ENCODE data around the gene CLCF1.

Gene CLCF1

DNA sequence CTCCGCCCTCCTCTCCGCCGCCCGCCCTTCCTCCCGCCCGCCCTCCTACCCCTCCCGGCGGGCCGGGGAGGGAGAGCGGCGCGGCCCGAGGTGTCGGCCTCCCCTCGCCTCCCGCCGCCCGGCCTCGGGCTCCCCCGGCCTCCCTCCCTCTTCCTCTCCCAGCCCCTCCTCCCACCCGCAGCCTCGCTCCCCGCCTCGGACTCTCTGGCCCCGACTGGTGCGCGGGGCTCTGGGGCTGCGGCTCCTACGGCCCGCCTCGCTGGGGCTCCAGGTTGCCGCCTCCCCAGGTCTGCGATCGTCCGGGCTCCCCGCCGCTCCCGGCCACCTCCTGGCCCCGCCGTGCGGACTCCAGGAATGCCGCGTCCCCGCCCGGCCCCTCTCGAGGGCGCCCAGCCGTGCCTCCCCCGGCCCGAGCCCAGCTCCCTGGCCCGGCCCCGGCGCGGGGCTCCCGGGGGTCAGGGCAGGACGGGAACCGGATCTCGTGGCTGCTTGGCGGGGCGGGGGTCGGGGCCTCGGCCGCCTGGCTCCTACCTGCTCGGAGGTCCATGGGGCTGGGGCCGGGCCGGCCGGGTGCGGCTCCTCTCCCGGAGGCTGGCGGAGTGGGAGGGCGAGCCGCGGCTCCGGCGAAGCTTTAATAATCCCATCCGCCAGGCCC, at the start of gene CLCF1:
Gene CLCF1, minus strand, starts transcription at position 606 of the 655 bp plus-strand sequence. Its CDS starts 59 bp downstream, at position 547.
- DNase-seq, result no peak

DNA sequence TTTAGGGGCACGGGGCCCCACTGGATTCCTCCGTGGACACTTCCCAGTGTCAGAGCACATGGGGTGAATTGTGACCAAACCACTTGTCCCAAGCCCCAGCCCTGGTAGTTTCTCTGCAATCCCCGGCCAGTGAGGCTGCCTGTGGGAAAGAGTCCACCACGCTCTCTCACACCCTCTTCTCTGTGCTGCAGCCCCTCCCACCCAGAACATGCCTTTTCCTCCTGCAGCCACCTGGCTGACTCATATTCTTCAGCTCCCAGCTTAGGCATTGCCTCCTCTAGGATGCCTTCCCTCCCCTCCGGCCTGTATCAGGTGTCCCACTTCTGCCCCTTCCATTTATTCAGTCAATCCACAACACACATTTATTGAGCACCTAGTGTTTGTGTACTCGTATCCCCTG, 49.5 kb upstream of the CLCF1 start:
- DNase-seq, result no peak

DNA sequence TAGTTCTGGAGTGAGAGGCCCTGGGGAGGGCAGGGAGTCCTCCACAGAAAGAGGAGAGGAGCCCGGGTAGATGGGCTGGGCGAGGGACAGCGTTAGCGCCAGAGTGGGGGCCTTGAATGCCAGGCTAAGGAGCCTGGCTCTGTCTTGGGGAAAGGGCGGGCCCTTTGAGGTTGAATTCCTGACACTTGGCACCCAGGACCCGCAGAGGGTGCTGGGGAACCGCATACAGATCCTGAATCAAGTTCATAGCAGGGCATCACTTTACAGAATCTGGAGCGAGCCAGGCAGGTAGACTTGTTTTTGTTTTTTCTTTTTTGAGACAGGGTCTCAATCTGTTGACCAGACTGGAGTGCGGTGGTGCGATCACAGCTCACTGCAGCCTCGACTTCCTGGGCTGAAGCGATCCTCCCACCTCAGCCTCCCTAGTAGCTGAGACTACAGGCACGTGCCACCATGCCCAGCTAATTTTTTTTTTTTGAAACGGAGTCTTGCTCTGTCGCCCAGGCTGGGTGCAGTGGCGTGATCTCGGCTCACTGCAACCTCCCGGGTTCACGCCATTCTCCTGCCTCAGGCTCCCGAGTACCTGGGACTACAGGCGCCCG, 48.1 kb upstream of the CLCF1 start:
- DNase-seq, result no peak

DNA sequence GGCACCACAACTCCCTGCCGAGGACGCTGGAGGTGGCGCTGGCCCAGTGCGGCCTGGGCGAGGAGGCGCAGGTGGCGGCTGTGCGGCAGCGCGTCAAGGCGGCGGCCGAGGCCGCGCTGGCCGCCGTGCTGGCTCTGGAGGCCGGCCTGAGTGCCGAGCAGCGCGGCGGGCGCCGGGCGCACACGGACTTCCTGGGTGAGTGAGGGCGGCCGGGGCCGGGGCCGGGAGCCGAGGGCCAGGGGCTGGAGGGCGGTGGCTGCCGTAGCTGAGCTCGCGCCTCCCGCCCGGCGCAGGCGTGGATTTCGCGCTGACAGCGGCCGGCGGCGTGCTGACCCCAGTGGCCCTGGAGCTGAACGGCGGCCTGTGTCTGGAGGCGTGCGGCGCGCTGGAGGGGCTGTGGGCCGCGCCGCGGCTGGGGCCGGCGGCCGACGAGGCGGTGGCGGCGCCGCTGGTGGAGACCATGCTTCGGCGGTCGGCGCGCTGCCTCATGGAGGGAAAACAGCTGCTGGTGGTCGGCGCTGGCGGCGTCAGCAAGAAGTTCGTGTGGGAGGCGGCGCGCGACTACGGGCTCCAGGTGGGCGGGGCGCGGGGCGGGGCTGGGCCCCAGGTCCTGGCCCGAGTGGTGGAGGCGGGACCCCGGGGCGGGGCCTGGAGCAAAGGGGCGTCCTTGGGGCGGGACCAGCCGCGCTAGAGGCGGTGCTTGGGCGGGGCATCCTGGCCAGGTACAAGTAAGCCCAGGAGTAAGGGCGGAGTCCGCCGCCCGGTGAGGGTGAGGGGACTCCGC, 47.4 kb upstream of the CLCF1 start:
- DNase-seq, result peak; percentile 79

DNA sequence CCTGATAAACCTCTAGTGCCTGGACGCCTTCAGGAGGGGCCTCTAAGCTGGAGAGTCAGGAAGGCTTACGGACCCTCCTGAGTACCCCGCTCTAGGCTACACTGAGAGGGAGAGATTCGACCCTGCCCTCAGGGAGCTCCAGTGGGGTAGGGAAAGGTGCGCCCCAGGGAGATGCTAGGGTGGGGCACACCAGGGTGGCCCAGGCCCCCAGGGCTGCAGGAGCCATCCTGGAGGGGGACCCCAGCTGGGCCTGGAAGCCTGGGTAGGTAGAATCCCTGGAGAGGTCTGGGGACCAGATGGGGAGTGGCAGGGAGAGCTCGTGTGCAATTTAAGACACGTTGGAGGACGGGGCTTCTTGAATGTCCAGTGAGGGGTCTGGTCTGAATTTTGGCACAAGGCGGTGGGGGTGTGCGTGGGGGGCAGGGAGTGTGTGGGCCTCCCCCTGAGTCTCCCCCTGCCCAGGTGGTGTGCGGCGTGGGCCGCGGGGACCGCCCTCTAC, 46.8 kb upstream of the CLCF1 start:
- DNase-seq, result no peak

DNA sequence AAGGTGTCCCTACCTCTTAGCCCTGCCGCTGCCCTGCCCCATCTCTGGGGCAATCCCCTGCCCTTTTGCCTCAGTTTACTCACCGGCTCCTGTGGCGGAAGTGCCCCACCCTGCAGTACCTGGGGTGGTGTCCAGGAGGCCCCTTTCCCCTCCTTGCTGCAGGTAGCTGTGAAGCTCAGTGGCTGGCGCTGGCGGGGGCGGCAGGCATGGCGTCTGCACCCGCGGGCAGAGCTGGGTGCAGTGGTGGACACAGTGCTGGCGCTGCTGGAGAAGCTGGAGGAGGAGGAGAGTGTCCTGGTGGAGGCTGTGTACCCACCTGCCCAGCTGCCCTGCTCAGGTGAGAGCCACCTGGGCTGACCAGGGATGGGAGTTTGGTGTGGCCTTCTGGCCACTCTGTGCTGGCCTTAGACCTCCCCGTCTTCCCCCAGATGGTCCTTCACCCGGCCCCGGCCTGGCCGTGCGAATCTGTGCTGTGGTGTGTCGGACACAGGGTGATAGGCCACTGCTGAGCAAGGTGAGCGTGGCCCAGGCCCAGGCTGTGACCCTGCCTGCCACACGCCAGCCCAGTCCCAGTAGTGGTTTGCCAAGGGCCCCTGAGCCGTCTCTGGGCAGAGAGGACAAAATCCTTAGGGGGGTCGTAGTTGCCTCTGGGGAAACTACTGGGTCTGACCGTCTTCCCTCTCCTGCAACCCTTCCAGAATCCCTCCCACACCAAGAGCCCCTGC, 46.1 kb upstream of the CLCF1 start:
- no peak for DNase-seq

DNA sequence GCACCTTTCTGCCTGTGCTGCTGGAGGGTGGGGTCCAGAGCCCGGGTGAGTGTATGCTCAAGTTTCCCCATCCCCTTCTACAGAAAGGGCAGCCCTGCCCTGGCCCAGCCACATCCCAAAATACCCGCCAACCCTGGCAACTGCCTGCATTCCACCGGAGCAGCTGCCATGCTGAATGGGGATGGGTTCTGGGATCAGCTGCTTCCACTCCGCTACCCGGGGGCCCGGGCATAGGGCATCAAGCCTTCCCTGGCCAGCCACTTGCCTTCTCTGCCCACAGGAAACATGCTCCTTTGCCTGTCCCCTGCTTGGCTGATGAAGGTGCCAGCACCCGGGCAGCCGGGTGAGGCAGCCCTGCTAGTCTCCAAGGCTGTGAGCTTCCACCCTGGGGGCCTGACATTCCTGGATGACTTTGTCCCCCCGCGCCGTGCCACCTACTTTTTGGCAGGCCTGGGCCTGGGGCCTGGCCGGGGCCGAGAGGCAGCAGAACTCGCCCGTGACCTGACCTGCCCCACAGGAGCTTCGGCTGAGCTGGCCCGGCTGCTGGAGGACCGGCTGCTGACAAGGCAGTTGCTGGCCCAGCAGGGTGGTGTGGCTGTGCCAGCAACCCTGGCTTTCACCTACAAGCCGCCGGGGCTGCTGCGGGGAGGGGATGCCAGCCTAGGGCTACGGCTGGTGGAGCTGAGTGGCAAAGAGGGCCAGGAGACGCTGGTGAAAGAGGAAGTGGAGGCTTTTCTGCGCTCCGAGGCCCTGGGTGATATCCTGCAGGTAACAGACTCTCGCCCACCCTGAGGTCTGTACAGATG, 45.3 kb upstream of the CLCF1 start:
- DNase-seq, result peak; percentile 28

DNA sequence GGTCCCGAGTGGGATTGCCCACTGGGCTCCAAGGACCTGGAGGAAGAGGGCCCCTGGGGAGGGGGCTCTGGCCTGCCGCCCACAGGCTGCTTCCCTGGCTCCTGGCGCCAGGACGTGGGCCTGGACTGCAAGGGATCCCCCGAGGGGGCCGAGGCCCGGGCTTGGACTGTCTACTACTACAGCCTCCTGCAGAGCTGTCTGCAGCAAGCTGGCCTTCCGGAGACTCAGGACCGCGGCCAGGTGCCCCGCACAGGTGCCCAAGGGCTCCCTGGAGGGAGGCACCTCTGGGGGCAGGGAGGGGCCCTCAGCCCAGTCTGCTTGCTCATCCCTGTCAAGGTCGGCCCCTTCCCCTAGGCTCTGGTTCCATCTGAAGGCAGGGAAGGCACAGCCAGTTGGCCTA, 44.0 kb upstream of the CLCF1 start:
- DNase-seq, result no peak

DNA sequence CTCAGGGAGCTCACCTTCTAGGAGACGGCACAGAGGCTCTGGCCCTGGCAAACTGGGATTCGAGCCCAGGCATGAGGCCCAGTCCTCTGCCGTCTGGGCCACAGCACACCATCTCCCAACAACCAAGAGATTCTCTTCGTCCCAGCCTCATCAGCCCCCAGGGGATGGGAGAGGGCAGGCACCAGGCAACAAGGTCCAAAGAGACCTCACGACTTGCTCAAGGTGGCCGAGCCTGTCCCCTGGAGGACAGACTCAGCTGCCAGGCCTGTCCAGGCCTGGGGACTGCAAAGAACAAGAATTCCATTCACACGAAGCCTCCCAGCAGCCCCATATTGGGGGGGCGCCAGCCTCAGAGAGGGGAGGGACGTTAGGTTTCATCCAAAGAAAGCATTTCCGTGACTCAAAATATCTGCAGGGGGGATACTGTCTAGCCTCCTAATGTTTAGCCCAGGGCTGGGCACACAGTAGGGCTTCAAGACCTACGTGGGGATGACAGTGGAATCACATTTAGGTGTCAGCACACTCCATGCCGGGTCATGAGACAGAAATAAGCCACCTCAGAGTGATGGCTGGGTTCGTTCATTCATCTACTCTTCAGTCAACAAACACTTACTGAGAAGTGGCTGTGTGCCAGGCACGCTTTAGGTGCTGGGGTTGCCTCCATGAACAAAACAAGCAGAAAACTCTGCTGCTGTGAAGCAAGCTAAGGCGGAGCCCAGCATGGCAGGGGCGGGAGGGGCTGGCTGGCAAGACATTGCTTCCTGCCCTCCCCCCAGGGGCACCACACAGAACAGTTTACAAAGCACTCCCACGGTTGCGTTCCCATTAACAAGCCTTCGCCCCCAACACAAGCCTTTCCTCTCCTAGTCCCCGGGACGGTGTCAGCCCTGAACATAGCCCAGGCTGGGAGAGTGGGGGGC, 43.3 kb upstream of the CLCF1 start:
- peak; percentile 41 for DNase-seq

DNA sequence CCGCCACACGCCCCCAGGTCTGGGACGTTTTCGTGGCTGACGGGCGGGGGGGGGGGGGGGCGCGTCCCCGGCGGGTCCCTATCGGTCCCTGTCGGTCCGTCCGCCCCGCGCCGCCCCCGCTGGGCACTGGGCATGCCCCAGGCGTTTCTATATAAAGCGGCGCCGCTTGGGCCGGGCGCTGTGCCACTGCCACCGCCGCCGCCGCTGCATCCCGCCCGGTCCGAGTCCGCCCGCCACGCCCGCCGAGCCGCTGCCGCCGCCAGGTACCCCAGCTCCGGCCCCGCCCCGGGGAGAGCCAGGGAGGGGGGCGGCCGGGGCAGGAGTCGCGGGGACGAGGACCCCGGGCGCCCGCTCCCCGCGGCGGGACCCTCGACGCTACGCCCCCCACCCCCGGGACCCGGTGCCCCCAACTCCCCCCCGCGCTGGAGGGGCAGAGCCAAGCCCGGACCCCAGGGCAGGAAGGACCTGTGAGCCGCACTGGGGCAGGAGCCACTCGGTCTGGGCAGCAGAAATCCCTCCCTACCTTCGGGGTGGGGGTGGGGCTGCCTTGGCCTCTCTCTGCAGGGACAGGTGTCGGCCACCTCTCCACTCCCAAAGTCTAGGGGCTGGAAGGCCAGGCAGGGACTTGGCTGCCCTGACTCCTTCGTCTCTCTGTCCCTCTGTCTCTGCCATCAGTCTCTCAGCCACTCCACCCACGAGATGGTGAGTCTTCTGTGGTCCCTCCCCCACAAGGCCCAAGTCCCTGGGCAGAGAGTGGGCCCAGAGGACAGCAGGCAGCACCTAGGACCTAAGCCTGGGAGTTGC, 42.3 kb upstream of the CLCF1 start, which contains the start of gene CARNS1:
Gene CARNS1, plus strand, starts transcription at position 178 of the 804 bp plus-strand sequence. Its CDS starts 522 bp downstream, at position 700.
- no peak for DNase-seq

DNA sequence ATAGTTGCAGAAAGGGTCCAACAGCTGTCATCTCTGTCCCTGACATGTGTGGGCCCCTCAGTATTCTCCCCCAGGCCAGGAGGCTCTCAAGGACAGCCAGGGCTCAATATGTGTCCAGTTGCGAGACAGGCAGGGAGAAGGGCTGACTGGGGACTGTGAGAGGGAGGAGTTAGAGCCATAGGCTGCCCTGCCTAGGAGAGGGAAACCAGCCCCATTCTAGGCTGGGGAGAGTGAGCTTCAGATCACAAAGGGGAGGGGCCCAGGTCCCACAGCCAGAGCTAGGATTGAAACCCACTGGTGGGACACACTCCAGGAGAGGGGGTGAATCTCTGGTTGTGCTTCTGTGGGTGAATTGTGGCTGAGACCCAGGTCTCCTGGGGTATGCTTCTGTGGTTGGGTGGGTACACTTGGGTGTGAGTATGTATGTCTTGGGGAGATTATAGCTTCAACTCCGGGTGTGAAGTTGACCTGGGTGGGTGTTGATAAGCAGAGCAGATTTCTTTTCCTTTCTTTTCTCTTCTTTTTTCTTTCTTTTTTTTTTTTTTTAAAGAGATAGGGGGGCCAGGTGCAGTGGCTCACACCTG, 40.0 kb upstream of the CLCF1 start:
- no peak for DNase-seq

DNA sequence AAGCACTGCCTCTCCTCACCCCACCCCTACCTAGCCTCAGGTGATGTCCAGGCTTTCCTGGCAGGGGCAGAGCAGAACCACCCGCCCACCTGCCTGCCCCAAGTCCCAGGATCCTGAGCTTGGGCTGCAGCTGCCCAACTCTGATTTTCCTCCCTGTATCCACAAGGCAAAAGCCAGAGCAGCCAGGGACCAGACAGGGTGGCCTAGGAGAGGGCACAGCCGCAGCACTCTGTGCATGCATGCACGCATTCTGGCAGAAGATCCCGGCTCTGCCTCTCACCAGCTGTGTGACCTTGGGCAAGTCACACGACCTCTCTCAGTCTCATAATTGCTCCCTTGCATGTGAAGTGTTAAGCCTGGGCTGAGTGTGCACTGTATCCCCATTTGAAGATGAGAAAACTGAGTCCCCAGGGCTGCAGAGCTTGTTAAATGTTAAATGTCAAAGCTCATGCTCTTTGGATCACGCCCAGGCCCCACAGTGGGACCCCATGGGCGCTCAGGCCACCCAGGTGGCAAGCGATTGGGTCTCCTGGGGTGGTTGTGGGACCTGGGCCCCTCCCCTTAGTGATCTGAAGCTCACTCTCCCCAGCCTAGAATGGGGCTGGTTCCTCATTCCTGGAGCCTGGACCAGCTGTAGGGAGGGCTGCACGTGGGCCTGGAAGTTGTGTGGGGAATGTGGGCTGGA, 39.2 kb upstream of the CLCF1 start:
- DNase-seq, result no peak

DNA sequence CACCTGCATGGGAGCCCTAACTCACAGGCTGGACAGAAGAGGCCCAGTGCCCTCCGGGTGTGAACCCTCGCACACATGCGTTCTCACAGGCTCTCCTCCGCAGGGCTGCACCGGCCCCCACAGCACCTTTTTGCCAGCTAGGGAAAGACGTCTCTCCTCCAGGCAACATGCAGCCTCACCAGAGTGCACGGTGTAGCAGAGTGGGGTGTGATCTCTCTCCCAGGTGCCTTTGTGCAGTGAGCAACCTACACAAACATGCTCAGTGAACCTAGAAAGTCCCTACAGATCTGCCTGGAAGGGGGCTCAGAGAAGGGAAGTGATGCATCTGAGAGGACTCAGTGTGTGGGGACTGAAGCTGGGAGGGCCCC, 38.4 kb upstream of the CLCF1 start:
- no peak for DNase-seq

DNA sequence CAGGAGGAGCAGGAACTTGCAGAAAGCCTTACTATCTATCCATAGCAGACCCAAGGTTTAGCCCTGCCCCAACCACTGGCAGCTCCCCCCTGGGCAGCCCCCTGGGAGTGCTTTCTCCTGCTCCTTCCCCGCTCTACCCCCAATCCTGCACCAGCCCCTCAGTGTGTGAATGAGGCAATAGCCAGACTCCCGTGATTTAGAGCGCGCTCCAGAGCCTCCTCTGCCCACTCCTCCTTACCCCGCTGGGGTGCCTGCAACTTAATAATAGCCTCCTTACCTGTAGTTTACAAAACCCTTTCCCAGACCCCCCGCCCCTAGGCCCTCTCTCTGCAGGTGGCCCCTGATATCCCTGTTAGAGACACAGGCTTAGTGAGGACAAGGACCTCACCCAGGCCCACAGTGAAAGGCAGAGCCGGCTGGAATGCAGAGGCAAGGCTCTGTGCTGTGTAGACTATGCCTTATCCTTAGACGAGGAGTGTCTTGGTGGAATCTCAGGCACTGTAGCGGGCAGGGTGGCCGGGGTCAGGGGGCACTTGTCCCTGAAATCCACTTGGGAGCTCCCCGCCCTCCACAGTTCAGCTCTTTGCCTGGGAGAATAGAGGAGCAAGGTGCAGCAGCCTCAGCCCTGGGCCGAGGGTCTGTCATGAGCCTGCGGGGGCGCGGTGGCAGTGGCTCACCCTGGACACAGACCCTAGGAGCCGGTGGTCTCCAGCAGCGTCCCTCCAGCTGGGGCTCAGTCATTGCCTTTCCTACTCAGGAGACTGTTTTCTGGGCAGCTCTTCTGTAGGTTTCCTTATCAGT, 37.8 kb upstream of the CLCF1 start:
- no peak for DNase-seq

DNA sequence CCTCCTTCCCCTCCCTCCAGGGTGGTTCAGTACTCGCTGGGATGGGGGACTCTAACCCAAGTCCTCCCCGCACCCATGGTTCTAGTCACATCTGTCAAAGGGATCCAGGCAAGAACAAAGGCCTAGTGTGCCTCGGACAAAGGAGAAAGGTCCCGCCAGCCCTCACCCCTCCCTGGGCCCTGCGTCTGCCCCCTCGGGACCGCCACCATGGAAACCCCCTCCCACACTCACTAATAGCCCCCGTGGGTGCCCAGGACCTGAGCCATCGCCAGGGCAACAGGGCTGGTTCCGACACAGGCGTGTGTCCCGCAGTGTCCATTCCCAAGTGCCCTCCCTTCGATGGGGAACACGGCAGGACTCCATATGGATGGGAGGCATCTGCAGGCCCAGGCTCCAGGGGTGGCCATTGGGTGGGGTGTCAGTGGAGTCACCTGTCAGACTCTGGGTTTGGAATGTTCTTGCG, 37.0 kb upstream of the CLCF1 start:
- DNase-seq, result no peak

DNA sequence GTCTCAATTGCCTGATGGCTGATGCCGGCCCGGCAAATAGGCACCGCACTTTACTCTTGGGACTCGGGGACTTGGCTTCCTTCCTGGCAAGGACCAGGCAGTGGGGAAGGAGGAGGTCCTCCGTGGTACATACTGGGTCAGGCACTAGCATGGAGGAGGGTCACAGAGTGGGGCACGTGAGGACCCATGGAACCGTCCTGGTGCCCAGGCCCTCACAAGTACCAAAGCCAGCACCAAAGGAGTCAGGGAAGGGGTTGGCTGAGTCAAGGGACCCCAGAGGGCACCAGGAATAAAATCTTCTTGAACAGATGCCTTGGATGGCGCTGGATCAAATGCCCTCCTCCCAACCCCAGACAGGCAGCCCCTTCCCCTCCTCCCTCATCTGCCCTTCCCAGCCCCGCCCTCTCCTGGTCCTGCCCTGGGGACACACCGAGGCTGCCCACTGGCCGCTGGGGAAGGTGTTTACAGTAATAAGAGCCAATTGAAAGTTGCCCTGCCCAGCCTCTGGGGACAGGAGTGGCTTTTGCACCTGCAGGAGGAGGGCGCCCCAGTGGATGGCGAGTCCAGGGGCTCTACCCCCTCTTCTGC, 36.5 kb upstream of the CLCF1 start:
- DNase-seq, result no peak

DNA sequence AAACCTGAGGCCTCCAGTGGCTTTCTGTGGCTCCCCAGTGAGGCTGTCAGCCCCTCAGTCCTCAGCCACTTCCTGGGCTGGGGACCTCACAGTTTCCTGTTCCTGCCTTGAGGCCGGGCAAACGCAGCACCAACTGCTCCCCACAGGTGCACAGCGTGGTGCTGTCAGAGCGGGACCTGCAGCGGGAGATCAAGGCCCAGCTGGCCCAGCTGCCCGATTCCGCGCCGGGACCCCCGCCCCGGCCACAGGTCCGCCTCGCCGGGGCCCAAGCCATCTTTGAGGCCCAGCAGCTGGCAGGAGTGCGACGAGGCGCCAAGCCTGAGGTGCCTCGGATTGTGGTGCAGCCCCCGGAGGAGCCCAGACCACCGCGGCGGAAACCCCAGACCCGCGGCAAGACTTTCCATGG, 35.9 kb upstream of the CLCF1 start:
- no peak for DNase-seq

Measured in NCI-H446 treated with DMSO at 0.1 percent for 48 hours (cell line).